Heart left ventricle (tissue), 13 donors: ENCODE measurements around the gene FADS3.

ENCODE experiments used
- POLR2A ChIP-seq, 2 donors: fragments of 450-650 bp; IDR thresholded peaks; one replicate each; pipeline ENCODE4 v1.6.1; 2017; ENCODE audit warnings: antibody characterized with exemption in 2 of 2, mild to moderate bottlenecking in 2 of 2, moderate library complexity in 2 of 2
- TF ChIP-seq, protein P1 (sequence below), 12 donors: fragments of 200-600 bp; sonication (generic) in 4 of 12; IDR thresholded peaks; one replicate each; pipeline versions ENCODE4 v1.5.0 to v1.8.0; 2018 to 2022; ENCODE audit warnings: antibody characterized with exemption in 12 of 12, mild to moderate bottlenecking in 5 of 12
- donor health status: ischemic (EF 13 %, LVEDD 7.1; RV severe dilation, severe dysfunction).
- donor health status: DM: no; HTN: yes; CAD: no.
- donor health status: DM: no; HTN: no; CAD: no.
- donor health status: ischemic (EF 25% LVEDD 6.9; RV normal size, moderate dysfunction).
- donor health status: ischemic (EF 25% LVEDD 5.7; RV mildly dilated, moderate dysfunction).
- donor health status: ischemic (EF 35%, LVEDD 5.7; RV mildly dilated, moderate dysfunction).
- donor health status: nonischemic (EF 11% LVEDD 7.7; RV severe dilation, severe dysfunction).
- donor health status: DM: yes; HTN: yes; CAD: no.
- donor health status: PGD.
- donor health status: ischemic (EF 29% LVEDD 5.4; RV normal size, mild dysfunction).
- donor health status: nonischemic (EF 23%, LVEDD 6.1; RV moderate dilation, normal function).

DNA sequence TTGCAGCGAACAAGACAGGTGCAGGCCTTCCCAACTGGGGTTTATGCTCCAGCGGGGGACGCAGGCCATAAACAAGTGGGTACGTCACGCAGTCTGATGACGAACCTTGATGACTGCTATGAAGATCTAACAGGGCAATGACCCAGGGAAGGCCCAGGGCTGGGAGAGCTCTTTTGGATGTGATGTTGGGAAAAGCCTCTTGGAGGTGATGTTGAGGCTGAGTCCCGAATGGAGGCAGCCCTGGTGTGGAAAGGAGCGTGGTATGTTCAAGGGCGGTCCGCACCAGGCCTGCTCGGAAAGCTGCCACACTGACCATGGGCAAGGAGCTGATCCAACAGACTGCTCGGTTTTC, 57.4 kb downstream of the FADS3 start:
- TF ChIP-seq, protein P1, sequence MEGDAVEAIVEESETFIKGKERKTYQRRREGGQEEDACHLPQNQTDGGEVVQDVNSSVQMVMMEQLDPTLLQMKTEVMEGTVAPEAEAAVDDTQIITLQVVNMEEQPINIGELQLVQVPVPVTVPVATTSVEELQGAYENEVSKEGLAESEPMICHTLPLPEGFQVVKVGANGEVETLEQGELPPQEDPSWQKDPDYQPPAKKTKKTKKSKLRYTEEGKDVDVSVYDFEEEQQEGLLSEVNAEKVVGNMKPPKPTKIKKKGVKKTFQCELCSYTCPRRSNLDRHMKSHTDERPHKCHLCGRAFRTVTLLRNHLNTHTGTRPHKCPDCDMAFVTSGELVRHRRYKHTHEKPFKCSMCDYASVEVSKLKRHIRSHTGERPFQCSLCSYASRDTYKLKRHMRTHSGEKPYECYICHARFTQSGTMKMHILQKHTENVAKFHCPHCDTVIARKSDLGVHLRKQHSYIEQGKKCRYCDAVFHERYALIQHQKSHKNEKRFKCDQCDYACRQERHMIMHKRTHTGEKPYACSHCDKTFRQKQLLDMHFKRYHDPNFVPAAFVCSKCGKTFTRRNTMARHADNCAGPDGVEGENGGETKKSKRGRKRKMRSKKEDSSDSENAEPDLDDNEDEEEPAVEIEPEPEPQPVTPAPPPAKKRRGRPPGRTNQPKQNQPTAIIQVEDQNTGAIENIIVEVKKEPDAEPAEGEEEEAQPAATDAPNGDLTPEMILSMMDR (IDR thresholded peaks at IDR 0.05) = no peak
- TF ChIP-seq POLR2A (IDR thresholded peaks at IDR 0.05) = no peak
